Nephron (organoid): Measurements from ENCODE around the gene PRL.

Source experiments
- H3K27ac Mint-ChIP-seq, 3 experiments: 2 replicates each; pipeline ENCODE4 v1.8.0; 2020; ENCODE audit warnings: mixed read lengths in 3 of 3, mild to moderate bottlenecking in 2 of 3, moderate library complexity in 1 of 3
- H3K27me3 Mint-ChIP-seq: 2 replicates; pipeline ENCODE4 v1.8.0; 2021; ENCODE audit warnings: low read depth, mild to moderate bottlenecking, moderate library complexity, mixed read lengths
- H3K36me3 Mint-ChIP-seq: 2 replicates; pipeline ENCODE4 v1.8.0; 2020; ENCODE audit warnings: low read depth, mixed read lengths
- H3K4me1 Mint-ChIP-seq: 2 replicates; pipeline ENCODE4 v1.8.0; 2020; ENCODE audit warnings: mixed read lengths
- H3K4me3 Mint-ChIP-seq, 3 experiments: 2 replicates each; pipeline ENCODE4 v1.8.0; 2020; ENCODE audit warnings: mild to moderate bottlenecking in 3 of 3, mixed read lengths in 3 of 3, moderate library complexity in 2 of 3
- H3K9me3 Mint-ChIP-seq: 2 replicates; pipeline ENCODE4 v1.8.0; 2020; ENCODE audit warnings: mixed read lengths
- CTCF ChIP-seq, 3 experiments: fragments of 200-600 bp; sonication (generic); IDR thresholded peaks; one replicate each; pipeline ENCODE4 v1.5.0; 2021; ENCODE audit warnings: antibody characterized with exemption in 3 of 3; ENCODE audit not compliant: unreplicated experiment in 3 of 3

Gene PRL

GRCh38 chr6:22330941-22331340, 34.1 kb upstream of the PRL start:
- peaks cover 4% of the 10 kb centered on the region for H3K27me3 Mint-ChIP-seq

GRCh38 chr6:22328474-22328873, 31.6 kb upstream of the PRL start:
- Mint-ChIP-seq H3K27me3 (peaks cover 4% of the 10 kb centered on the region), H3K9me3 (no peaks in the 10 kb centered on the region), H3K4me3 (no peak overlapping the region), H3K36me3 (no peaks in the 10 kb centered on the region), H3K27ac (peak overlapping the region; percentile 53 to 92 (median 53)), H3K4me1 (peaks cover 36% of the 10 kb centered on the region)
- TF ChIP-seq CTCF (IDR thresholded peaks at IDR 0.05; ENCODE audit: unreplicated experiment in 3 of 3), result no peak

More at GRCh38 chr6:22330941-22331340, 34.1 kb upstream of the PRL start:
- no peaks in the 10 kb centered on the region for H3K36me3 Mint-ChIP-seq
- H3K4me3 Mint-ChIP-seq, result no peak overlapping the region
- H3K9me3 Mint-ChIP-seq, result no peaks in the 10 kb centered on the region
- H3K27ac Mint-ChIP-seq, result no peak overlapping the region
- H3K4me1 Mint-ChIP-seq, result peaks cover 36% of the 10 kb centered on the region
- TF ChIP-seq CTCF (IDR thresholded peaks at IDR 0.05; ENCODE audit: unreplicated experiment in 3 of 3), result no peak

- H3K36me3 Mint-ChIP-seq, result no peaks in the 10 kb centered on the region
- TF ChIP-seq CTCF (IDR thresholded peaks at IDR 0.05; ENCODE audit: unreplicated experiment in 3 of 3), result no peak
- peak overlapping the region; percentile 53 to 92 (median 53) for H3K27ac Mint-ChIP-seq
- no peaks in the 10 kb centered on the region for H3K9me3 Mint-ChIP-seq
- no peak overlapping the region for H3K4me3 Mint-ChIP-seq
- peaks cover 4% of the 10 kb centered on the region for H3K27me3 Mint-ChIP-seq
- H3K4me1 Mint-ChIP-seq, result peaks cover 39% of the 10 kb centered on the region
These were observed 31.0 kb upstream of the PRL start for GRCh38 chr6:22327881-22328280.

GRCh38 chr6:22326500-22326899, 29.7 kb upstream of the PRL start:
- H3K27ac Mint-ChIP-seq, result peak overlapping the region; percentile 49 to 73 (median 71)
- no peak for TF ChIP-seq CTCF (IDR thresholded peaks at IDR 0.05; ENCODE audit: unreplicated experiment in 3 of 3)
- H3K36me3 Mint-ChIP-seq, result no peaks in the 10 kb centered on the region
- no peaks in the 10 kb centered on the region for H3K9me3 Mint-ChIP-seq
- H3K4me3 Mint-ChIP-seq, result no peak overlapping the region
- peaks cover 47% of the 10 kb centered on the region for H3K4me1 Mint-ChIP-seq
- H3K27me3 Mint-ChIP-seq, result peaks cover 4% of the 10 kb centered on the region

GRCh38 chr6:22325481-22325880, 28.6 kb upstream of the PRL start:
- Mint-ChIP-seq H3K4me3 (no peak overlapping the region), H3K9me3 (no peaks in the 10 kb centered on the region), H3K4me1 (peaks cover 53% of the 10 kb centered on the region), H3K36me3 (no peaks in the 10 kb centered on the region), H3K27ac (peak overlapping the region; percentile 49 to 71 (median 58)), H3K27me3 (no peaks in the 10 kb centered on the region)
- no peak for TF ChIP-seq CTCF (IDR thresholded peaks at IDR 0.05; ENCODE audit: unreplicated experiment in 3 of 3)

- Mint-ChIP-seq H3K27me3 (no peaks in the 10 kb centered on the region), H3K27ac (peak overlapping the region in 2 of 3 experiments; percentile 56 to 61), H3K4me3 (no peak overlapping the region)
These were observed 27.0 kb upstream of the PRL start for GRCh38 chr6:22323848-22324247.

More at GRCh38 chr6:22323848-22324247, 27.0 kb upstream of the PRL start:
- Mint-ChIP-seq H3K4me1 (peaks cover 44% of the 10 kb centered on the region), H3K36me3 (no peaks in the 10 kb centered on the region), H3K9me3 (no peaks in the 10 kb centered on the region)
- TF ChIP-seq CTCF (IDR thresholded peaks at IDR 0.05; ENCODE audit: unreplicated experiment in 3 of 3), result no peak
